ENCODE data around the gene SCN5A. TPM values are rescaled to one million over a fixed set of nuclear protein-coding genes. Genes with fewer than 3 reads are reported as not detected.

The SCN5A gene
- total and polyA plus RNA-seq, 2 experiments from 2014 or later: 10.2 to 10.6 TPM

DNA sequence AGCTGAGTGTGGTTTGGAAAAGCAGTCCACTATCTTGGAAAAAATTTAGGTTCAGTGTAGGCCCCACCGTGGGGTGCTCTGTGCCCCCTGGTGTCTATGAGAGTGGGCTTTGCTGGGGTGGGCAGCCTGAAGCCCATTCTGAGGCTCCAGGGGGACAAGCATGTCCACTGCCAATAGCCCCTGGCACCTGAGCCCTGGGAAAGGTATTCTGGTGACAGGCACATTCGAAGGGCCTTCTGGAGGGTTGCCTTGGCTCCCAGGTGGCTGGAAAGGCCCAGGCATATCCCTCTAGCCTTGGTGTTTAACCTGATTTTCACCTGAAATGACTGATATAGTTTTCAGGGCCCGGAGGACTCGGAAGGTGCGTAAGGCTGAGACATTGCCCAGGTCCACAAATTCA lies 36.1 kb downstream of the SCN5A start:
- Histone ChIP-seq H3K4me3 (no peak overlapping the region), H3K27ac (ENCODE audit: low read depth) (no peak overlapping the region), H3F3A (replicated peaks; ENCODE audit: low read depth) (no peaks in the 10 kb centered on the region), H3K4me2 (no peak overlapping the region), H3K9me2 (ENCODE audit: insufficient read depth) (no peaks in the 10 kb centered on the region), H3K27me3 (ENCODE audit: insufficient read depth) (no peaks in the 10 kb centered on the region), H3K4me1 (ENCODE audit: insufficient read depth) (no peaks in the 10 kb centered on the region), H3K79me2 (replicated peaks; ENCODE audit: insufficient read depth) (no peaks in the 10 kb centered on the region), H4K20me1 (replicated peaks; ENCODE audit: insufficient read depth) (no peaks in the 10 kb centered on the region), H2AFZ (no peak overlapping the region), H3K36me3 (ENCODE audit: insufficient read depth) (no peaks in the 10 kb centered on the region)
- H3K4me3 Mint-ChIP-seq: no peak overlapping the region
- H3K27me3 Mint-ChIP-seq (ENCODE audit: insufficient read depth, low read depth, poor library complexity): peaks cover 1% of the 10 kb centered on the region
- ATAC-seq (no peak), DNase-seq (ENCODE audit: low spot score) (no peak)
- TF ChIP-seq CREB1 (CRISPR knock-in tag; IDR thresholded peaks at IDR 0.05; ENCODE audit: low read depth): no peak
- TF ChIP-seq, protein P1, sequence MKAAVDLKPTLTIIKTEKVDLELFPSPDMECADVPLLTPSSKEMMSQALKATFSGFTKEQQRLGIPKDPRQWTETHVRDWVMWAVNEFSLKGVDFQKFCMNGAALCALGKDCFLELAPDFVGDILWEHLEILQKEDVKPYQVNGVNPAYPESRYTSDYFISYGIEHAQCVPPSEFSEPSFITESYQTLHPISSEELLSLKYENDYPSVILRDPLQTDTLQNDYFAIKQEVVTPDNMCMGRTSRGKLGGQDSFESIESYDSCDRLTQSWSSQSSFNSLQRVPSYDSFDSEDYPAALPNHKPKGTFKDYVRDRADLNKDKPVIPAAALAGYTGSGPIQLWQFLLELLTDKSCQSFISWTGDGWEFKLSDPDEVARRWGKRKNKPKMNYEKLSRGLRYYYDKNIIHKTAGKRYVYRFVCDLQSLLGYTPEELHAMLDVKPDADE (IDR thresholded peaks at IDR 0.05): no peak
- no peak for TF ChIP-seq EZH2 (IDR thresholded peaks at IDR 0.05; ENCODE audit: low read depth, unreplicated experiment)
- no peak for TF ChIP-seq STAT1 (IDR thresholded peaks at IDR 0.05; ENCODE audit: unreplicated experiment)
- no peak for TF ChIP-seq POLR2AphosphoS5 (IDR thresholded peaks at IDR 0.05; ENCODE audit: low read depth)
- TF ChIP-seq ZNF331 (CRISPR knock-in tag; IDR thresholded peaks at IDR 0.05; ENCODE audit: low read depth): no peak
- no peak for TF ChIP-seq ZNF114 (CRISPR knock-in tag; IDR thresholded peaks at IDR 0.05)
- TF ChIP-seq, protein P2, sequence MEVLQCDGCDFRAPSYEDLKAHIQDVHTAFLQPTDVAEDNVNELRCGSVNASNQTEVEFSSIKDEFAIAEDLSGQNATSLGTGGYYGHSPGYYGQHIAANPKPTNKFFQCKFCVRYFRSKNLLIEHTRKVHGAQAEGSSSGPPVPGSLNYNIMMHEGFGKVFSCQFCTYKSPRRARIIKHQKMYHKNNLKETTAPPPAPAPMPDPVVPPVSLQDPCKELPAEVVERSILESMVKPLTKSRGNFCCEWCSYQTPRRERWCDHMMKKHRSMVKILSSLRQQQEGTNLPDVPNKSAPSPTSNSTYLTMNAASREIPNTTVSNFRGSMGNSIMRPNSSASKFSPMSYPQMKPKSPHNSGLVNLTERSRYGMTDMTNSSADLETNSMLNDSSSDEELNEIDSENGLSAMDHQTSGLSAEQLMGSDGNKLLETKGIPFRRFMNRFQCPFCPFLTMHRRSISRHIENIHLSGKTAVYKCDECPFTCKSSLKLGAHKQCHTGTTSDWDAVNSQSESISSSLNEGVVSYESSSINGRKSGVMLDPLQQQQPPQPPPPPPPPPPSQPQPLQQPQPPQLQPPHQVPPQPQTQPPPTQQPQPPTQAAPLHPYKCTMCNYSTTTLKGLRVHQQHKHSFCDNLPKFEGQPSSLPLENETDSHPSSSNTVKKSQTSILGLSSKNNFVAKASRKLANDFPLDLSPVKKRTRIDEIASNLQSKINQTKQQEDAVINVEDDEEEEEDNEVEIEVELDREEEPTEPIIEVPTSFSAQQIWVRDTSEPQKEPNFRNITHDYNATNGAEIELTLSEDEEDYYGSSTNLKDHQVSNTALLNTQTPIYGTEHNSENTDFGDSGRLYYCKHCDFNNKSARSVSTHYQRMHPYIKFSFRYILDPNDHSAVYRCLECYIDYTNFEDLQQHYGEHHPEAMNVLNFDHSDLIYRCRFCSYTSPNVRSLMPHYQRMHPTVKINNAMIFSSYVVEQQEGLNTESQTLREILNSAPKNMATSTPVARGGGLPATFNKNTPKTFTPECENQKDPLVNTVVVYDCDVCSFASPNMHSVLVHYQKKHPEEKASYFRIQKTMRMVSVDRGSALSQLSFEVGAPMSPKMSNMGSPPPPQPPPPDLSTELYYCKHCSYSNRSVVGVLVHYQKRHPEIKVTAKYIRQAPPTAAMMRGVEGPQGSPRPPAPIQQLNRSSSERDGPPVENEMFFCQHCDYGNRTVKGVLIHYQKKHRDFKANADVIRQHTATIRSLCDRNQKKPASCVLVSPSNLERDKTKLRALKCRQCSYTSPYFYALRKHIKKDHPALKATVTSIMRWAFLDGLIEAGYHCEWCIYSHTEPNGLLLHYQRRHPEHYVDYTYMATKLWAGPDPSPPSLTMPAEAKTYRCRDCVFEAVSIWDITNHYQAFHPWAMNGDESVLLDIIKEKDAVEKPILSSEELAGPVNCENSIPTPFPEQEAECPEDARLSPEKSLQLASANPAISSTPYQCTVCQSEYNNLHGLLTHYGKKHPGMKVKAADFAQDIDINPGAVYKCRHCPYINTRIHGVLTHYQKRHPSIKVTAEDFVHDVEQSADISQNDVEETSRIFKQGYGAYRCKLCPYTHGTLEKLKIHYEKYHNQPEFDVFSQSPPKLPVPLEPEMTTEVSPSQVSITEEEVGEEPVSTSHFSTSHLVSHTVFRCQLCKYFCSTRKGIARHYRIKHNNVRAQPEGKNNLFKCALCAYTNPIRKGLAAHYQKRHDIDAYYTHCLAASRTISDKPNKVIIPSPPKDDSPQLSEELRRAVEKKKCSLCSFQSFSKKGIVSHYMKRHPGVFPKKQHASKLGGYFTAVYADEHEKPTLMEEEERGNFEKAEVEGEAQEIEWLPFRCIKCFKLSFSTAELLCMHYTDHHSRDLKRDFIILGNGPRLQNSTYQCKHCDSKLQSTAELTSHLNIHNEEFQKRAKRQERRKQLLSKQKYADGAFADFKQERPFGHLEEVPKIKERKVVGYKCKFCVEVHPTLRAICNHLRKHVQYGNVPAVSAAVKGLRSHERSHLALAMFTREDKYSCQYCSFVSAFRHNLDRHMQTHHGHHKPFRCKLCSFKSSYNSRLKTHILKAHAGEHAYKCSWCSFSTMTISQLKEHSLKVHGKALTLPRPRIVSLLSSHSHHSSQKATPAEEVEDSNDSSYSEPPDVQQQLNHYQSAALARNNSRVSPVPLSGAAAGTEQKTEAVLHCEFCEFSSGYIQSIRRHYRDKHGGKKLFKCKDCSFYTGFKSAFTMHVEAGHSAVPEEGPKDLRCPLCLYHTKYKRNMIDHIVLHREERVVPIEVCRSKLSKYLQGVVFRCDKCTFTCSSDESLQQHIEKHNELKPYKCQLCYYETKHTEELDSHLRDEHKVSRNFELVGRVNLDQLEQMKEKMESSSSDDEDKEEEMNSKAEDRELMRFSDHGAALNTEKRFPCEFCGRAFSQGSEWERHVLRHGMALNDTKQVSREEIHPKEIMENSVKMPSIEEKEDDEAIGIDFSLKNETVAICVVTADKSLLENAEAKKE (CRISPR knock-in tag; IDR thresholded peaks at IDR 0.05): no peak
- TF ChIP-seq EZH2phosphoT487 (IDR thresholded peaks at IDR 0.05; ENCODE audit: unreplicated experiment): no peak
- TF ChIP-seq, protein P3, sequence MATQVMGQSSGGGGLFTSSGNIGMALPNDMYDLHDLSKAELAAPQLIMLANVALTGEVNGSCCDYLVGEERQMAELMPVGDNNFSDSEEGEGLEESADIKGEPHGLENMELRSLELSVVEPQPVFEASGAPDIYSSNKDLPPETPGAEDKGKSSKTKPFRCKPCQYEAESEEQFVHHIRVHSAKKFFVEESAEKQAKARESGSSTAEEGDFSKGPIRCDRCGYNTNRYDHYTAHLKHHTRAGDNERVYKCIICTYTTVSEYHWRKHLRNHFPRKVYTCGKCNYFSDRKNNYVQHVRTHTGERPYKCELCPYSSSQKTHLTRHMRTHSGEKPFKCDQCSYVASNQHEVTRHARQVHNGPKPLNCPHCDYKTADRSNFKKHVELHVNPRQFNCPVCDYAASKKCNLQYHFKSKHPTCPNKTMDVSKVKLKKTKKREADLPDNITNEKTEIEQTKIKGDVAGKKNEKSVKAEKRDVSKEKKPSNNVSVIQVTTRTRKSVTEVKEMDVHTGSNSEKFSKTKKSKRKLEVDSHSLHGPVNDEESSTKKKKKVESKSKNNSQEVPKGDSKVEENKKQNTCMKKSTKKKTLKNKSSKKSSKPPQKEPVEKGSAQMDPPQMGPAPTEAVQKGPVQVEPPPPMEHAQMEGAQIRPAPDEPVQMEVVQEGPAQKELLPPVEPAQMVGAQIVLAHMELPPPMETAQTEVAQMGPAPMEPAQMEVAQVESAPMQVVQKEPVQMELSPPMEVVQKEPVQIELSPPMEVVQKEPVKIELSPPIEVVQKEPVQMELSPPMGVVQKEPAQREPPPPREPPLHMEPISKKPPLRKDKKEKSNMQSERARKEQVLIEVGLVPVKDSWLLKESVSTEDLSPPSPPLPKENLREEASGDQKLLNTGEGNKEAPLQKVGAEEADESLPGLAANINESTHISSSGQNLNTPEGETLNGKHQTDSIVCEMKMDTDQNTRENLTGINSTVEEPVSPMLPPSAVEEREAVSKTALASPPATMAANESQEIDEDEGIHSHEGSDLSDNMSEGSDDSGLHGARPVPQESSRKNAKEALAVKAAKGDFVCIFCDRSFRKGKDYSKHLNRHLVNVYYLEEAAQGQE (IDR thresholded peaks at IDR 0.05; ENCODE audit: unreplicated experiment): no peak
- TF ChIP-seq, protein P4, sequence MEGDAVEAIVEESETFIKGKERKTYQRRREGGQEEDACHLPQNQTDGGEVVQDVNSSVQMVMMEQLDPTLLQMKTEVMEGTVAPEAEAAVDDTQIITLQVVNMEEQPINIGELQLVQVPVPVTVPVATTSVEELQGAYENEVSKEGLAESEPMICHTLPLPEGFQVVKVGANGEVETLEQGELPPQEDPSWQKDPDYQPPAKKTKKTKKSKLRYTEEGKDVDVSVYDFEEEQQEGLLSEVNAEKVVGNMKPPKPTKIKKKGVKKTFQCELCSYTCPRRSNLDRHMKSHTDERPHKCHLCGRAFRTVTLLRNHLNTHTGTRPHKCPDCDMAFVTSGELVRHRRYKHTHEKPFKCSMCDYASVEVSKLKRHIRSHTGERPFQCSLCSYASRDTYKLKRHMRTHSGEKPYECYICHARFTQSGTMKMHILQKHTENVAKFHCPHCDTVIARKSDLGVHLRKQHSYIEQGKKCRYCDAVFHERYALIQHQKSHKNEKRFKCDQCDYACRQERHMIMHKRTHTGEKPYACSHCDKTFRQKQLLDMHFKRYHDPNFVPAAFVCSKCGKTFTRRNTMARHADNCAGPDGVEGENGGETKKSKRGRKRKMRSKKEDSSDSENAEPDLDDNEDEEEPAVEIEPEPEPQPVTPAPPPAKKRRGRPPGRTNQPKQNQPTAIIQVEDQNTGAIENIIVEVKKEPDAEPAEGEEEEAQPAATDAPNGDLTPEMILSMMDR (conservative IDR thresholded peaks at IDR 0.05; ENCODE audit: low read depth in 2 of 2): no peak
- no peak for TF ChIP-seq NANOG (IDR thresholded peaks at IDR 0.05; ENCODE audit: borderline replicate concordance)
- no peak for TF ChIP-seq JUNB (IDR thresholded peaks at IDR 0.05; ENCODE audit: unreplicated experiment)
- no peak overlapping the region for H3K27ac Mint-ChIP-seq
- H3K9me3 Mint-ChIP-seq: no peaks in the 10 kb centered on the region
- peaks cover 11% of the 10 kb centered on the region; the same call in 2 of the 3 replicates for H3K4me1 Mint-ChIP-seq
- peaks cover 3% of the 10 kb centered on the region; the same call in 2 of the 3 replicates for H3K36me3 Mint-ChIP-seq (ENCODE audit: low read depth)
